HG03097 (cell line): ENCODE measurements around the gene TICAM2.

Experiments used
- ATAC-seq: cut with Tn5 transposase; IDR thresholded peaks from one replicate; pipeline ENCODE4 v1.9.1; 2021; ENCODE audit not compliant: unreplicated experiment, low FRiP score

TICAM2 gene

DNA sequence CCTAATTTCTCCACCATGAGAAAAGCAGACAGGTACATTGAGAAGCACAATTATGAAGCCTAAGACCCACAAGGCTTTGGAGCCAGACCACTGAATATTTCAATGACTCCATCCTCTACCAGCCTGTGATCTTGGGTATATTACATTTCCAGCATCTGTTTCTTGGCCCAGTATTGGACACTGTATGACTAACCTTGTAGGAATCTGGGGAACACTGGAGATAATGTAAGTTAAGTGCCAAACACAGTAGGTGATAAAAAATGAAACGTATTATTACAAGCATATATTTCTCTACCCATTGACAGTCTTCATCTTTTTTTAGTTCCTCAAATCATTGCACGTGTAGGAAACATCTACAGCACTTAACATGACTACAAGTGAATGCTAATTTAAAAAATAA lies 29.1 kb downstream of the TICAM2 start:
- no peak for ATAC-seq

DNA sequence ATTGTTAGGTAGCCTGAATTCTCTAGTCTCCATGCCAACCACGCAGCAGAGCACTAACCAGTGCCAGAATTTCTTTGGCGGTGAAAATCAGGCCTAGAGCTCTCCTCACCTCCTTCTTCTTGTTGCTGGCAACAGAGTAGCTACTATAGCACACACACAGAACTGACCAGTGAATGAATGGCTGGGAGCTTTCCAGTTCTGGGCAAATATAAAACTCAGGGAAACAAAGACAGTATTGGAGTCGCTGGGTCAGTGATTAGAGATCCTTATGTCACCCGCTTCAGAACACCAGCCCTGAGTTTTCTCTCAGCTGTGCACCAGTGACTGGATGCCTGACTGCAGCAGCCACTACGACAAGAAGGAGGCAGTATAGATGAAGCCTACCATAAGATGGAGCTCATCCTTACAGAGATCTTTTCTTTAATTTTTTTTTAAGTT lies 30.8 kb downstream of the TICAM2 start:
- ATAC-seq, result no peak

DNA sequence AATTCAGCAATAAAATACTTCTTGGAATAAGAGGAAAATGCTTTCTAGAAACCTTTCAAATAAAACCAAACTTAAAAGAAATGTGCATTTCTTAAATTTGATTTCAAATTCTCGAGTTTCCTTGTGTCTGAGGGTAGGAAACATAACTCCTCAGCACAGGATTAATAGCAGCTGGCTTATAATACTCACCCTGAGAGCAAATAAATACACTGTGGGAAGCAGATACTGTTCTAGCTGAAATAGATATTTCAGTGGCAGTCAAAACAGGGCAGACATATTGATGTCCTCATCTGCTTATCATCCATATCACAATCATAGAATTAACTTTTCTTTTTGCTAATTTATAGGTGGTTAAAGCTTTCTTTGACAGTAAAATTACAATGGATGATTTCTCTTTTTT lies 33.6 kb downstream of the TICAM2 start:
- no peak for ATAC-seq

DNA sequence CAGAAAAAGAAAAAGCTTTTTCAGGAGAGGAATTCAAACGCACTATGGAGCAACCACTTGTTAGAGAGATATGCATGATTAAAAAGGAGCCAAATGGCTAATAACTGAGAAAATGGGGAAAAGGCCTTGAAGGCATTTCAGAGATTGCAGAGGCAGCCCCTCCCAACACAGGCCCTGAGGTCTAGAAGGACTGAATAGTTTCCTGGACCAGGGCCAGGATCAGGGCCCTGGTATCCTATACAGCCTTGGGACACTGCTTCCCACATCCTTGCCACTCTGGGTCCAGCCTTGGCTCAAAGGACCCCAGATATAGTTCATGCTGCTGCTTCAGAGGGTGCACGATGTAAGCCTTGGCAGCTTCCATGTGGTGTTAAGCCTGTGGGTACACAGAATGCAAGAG lies 37.0 kb downstream of the TICAM2 start:
- ATAC-seq, result no peak

DNA sequence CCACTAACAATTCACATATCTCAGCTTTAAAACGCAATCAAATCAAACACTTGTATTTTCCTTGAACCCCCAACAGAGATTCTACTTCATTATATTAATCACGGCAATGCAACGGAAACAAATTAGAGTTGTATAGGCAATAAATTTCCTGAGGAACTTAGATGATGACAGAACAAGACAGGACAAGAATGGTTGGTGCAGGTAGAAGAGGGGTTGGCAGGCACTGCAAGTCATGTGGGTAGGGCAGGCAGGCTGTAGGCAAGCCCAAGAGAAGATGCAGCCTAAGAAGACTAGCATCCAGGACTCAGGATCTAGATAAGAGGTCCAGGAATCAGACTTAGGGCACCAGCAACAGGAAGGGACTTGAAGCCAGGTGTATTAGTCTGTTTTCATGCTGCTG lies 41.1 kb downstream of the TICAM2 start:
- no peak for ATAC-seq

DNA sequence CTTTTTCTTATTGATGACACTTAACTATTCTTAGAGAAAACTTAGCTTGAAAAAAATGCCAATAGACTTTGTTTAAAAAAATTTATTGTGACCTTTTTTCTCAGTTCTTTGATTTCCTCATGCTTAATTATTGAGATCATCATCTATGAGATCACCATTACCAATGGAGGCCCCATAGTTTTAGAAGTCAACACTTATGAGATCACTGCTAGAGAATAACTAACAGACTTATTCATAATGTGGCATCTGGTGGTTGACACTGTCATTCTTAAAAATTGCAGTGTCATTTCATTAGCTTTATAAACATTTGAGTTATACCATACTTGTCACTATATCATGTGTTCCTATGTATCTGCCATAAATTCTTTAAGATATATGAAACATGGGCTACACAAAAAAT lies 42.8 kb downstream of the TICAM2 start:
- ATAC-seq, result no peak

DNA sequence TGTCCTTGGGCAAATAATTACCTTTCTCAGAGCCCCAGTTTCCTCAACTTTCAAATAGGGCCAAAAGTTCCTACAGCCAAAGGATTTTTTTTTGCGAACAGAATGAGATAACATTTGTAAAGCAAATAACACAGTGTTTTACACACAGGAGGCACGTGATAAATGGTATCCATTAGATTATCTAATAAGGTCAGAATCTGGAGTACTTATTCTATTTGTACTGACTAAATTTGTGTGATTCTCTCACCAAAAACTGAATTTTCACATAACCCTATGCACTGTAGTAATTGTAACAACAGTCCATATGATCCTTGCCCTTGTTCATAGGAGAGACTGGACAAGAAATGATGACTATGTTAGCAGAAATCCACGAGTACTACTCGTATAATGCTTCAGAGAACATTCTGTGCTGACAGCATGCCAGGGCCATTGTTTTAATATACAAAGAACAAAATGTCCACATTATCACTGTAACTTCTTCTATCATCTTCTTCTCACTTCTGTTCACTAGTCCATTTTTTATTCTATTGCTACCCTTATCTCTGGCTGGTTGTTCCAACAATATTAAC lies 43.8 kb downstream of the TICAM2 start:
- ATAC-seq, result no peak

DNA sequence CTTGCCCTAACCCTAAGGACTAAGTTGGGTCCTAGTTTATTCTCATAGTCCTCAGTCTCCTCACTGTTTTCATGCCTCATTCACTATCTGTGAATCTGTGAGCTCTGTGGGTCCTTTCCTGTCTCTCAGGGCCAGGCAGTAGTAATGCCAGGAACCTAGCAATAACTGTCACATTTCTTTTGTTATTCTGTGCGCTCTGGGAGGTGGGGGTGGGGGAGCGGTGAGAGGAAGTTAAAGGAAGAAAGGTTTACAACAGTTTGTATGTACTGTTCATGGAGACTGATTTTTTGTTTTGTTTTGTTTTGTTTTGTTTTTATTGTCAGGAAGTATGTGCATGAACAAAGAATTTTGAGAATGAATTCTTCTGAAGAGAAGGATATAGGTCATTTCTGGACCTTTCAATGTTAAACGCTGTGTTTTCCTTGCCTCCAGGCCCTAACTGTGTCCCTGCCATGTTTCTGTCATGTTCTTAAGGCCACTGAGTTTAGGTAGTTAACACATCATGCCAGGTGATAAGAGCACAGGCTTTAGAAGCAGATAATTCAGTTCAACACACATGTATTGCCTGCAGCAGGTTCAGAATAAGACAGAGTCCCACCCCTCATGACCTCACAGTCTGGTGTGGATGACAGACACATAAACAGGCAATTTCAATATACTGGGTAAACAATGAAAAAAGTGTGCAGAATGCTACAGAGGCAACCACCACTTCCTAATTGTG lies 44.5 kb downstream of the TICAM2 start:
- ATAC-seq, result no peak

DNA sequence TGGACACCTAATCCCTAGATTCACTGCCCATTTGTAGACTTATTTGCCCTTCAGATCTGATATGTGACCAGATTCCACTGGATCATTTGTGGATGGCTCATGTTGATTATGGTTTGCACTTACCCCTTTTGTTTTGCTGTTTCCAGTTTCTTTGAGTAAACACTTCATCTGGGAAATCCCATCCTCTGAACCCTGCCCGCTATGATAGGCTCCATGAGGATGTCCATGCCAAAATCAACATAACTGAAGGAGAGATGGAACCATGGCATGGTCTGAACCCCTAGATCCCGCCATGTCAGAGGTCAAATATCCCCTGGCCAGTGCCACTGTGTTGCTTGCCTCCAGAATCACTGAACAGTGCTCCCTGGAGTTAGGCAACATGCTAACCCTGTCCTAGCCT lies 46.0 kb downstream of the TICAM2 start:
- ATAC-seq, result no peak

DNA sequence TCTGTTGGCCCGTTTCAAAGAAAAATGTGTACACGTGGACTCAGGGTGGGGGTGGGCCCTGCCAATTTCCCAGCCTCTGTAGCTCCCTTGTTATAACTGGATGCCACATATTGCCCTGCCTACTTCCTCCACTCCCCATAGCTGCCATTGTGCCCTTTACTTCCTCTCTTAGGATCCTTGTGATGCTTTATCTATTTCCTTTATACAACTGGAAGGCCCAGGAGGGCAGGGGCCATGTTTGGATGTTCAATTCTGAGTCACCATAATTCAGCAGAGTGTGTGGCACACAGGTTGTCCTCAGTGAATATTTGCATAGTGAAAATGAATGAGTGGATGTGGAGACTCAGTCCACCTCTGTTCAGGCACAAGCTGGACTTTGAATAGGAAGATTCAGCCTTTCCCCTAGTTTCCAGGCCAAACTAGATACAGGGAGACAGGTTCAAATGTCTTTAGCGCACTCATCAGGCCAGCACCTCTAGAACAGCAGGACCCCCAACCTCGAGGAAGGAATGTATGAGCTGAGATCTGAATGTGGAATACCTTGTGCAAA lies 47.1 kb downstream of the TICAM2 start:
- no peak for ATAC-seq

DNA sequence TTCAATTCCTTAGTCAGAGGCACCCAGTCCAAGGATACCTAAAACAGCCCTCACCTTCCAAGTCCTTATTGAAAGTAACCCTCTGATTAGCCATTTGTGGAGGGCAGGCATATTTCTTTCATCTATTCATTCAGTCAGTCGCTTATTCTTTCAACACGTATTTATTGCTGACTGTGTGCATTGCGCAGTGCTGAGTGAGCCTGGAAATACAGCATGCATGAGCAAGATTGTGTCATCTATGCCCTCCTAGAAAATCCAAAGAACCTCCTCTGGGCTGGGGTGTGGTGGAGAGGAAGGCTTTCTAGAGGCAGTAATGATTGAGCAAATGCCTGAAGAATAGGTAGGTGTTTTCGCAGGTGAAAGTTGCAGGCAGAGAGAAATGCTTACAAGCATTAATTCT lies 49.2 kb downstream of the TICAM2 start:
- ATAC-seq, result no peak

DNA sequence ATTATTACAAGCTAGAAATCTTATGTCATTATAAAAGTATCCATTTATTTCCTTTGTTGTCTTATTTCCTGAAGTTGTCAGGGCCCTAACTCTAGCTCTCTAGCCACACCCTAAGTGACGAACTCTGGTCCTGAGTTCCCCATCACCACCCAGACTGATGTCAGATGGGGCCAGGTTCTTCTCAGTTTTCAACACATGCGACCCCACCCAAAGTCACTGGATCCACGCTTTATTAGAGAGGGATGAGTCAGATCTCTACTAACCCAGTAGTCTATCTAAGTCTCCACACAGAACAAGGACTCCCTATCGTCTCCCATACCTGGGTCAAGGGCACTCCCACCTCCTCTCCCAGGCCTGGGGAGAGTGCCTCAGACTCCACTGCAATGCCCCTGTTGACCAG lies 50.9 kb downstream of the TICAM2 start:
- no peak for ATAC-seq

DNA sequence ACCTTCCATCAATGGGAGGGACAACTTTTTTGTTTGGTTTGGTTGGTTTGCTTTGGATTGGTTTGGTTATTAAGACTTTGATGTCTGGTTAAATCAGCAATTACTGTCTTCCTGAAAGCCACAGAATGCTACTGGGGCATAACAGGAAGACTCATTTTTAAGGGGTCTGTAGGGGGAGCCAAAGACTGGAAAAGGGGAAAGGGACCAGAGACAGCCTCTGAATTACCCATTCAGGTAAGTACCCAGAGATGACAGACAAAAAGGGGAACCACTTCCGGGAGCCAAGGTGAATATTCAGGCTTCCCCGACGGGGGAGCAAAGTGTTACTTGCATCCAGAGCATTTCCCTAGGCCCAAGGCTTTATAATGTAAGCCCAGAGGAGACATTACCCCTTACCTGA lies 53.1 kb downstream of the TICAM2 start:
- ATAC-seq, result no peak

DNA sequence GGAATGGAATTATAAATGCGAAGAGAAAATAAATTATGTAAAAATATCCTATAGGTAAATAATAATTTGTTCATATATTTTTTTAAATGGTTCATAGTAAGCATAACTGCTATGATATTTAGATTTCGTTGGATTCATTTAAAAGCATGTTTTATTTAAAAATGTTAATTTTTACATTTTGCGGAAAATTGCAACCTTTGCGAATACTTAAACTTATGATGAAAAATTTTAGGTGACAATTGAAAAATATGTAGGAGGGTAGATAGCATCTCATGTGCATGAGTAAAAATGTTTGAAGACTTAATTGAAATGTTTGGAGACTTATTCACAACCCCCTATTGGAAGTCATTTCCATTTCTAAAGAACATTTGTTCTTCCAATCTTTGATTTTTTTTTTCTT lies 53.6 kb downstream of the TICAM2 start:
- ATAC-seq, result no peak

DNA sequence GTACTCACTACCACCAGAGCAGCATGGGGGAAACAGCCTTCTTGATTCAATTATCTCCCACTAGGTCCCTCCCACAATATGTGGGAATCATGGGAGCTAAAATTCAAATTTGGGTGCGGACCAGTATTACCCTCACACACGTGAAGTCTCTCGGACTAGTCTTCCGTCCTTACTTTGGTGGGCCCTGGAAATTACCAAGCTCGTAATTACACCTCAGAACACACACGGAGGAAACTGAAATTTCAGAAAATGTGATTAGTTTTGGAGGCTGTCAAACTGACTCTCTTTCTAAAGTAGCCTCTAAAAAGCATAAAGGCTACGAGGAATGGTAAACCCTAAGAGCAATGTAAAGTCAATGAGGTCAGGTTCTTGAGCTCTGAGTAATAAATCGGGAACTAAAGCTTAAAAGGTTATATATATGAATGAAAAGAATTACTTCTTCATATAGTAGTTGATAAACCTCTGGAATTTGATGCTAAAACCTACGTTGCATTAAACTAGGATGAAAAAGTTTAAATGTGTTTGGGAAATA lies 56.9 kb downstream of the TICAM2 start:
- no peak for ATAC-seq

DNA sequence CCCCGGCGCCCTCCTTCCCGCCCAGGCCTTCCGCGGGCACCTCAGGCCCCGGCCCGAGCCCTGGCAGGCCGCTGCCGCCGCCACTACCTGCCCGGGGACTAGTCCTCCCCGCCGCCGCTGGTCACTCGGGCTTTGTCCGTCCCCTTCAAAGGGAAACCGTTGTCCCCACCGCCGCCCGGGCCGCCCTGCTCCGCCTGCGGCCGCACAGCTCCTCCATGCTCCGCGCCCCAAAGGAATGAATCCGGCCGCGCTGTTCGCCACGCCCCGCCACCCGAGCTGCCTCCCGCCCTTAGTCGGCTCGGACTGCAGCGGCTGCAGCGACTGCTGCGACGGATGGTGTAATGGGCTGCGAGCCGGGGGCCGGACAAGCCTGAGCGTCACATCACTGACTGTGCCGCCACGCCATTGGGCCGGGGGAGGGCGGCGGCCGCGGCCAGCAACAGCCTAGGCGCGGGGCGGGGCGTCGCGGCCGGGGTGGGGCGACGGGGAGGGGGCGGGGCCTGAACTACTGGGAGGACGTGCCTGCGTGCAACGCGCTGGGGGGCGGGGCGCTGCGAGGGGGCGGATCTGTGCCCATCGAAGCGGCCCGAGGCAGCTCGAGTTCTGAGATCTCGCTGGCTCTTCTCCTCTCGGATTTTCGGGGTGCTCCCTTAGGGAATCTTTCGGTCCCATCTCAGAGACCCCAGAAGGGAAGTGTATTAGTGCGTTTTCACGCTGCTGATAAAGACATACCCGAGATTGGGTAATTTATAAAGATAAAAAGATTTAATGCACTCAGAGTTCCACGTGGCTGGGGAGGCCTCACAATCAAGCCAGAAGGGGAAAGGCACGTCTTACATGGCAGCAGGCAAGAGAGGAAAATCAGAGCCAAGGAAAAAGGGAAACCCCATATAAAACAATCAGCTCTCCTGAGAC lies 57.6 kb downstream of the TICAM2 start, which contains the start of gene FEM1C:
Gene FEM1C, minus strand, starts transcription at position 340 of the 915 bp plus-strand sequence. CDS start 1,282 bp downstream, outside the sequence.
- peak; percentile 99 for ATAC-seq

DNA sequence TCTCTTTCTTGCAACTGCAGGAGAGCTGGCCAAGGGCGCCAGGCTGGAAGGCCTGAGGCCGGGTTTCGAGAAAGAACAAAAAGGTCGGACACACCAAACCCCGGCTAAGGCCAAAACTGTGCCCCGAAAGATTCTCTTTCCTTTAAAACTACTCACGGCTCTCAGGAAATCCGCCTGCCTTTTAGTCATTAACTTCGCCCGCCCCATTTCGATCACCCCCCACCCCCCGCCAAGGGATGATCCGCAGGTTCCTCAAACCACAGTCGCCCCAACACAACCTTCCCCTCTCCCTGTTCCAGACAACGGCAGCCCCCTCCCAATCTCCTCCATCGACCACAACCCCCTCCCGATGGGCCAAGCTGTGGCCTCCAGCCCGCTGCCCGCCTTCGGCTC lies 58.2 kb downstream of the TICAM2 start:
- ATAC-seq, result no peak

DNA sequence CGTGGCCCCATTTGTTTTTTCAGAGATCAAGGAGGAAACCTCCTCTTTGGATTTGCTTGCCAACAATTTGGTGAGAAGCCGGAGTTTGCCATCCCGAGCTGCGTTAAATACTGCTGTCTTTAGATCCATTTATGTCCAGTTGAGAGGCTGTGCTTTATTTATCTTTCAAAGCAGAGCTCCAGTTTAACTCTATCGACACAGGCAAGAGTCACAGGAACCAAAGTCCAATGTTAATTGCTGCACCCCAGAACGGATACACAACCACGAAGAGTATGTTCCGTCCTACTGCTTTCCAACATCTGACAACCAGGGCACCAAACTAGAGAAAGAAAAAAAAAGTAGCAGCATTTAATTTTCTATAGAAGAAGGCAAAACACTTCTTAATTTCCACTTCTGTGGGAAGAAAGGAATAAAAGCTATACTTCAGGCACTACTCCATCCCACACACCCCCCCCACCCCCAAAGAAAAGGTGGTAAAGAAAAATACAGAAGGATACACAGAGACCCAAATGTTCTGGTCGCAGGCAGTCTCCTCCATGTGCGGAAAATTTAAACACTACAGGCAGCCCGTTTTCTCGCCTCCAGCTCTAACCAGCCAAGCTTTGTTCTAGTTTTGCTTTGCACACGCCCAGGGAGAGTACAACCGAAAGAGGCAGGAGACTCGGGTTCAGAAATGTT lies 58.8 kb downstream of the TICAM2 start:
- peak; percentile 29 for ATAC-seq

DNA sequence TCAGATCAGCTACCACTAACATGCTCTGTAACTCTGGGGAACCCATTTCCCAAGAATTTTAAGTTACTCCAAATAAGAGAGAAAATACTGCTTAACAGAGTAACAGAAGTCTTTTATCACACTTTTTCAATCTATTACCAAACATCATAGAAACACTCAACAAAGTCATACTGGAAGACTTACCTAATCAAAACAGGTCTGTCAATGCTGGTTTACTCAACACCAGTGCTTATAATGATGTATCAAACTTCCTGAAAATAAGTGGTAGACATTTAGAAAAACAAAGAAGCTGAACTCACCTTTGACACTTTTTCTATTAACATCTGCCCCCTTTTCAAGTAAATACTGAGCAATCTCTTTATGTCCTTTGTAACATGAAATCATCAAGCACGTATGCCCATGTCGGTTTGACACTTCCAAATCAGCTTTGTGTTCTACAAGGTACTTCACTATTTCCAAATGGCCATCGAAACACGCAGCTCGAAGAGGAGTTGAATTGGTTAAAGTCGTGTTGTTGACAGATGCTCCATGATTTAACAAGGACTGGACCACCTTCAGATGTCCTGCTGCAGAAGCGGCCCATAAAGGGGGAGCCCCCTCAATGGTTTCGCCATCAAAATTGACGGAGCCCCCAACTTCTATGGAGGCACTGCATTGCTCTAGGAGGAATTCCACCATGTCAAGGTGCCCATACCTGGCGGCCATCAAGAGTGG lies 59.5 kb downstream of the TICAM2 start:
- ATAC-seq, result no peak

DNA sequence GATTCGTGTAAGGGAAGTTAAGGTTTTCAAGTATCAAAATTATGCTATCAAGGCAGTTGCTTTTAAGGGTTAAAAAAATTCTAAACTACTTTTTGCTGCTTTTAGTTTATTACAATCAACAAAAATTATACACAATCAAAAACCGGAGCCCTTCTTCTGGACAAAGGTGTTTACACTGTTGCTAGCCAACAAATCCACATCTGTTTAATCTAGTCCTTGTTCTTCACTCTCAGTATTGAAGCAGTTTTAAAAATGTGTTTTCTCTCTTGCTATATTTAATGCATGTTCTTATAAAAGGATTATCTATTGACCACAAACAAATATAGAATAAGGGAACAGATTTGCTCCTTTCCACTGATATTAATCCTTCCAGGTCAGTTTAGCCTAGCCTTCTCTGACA lies 60.2 kb downstream of the TICAM2 start:
- no peak for ATAC-seq
